Adipose tissue (tissue), 3 donors: ENCODE data around the gene GAGE12C. TPM values are rescaled to one million over a fixed set of nuclear protein-coding genes. Genes with fewer than 3 reads are reported as not detected.
"Not testable (repeated sequence)": the region's sequence is repeated elsewhere in the genome, so short reads cannot be mapped to it uniquely, and the experiment has no call there.

Experiments used
- H3K27ac ChIP-seq: one replicate; pipeline ENCODE4 v1.5.1; 2013; ENCODE audit warnings: low read depth, low read length
- WGBS, 3 donors: extraction: QIAGEN DNeasy Blood & Tissue Kit; methylation state at CpG; one replicate each; pipeline ENCODE4 v1.1.7; 2013; 5-methylcytosine and 5-hydroxymethylcytosine counted together
- polyA plus RNA-seq, 3 donors: library from polyadenylated mRNA; stranded (reverse); fragments of 200-250 nt; gene quantifications; one replicate each; pipeline ENCODE4 v1.2.3, GENCODE V29; 2013
- donor health status: healthy with polysubstance abuse.
- donor health status: Bipolar disorder and iron deficiency.
- donor health status: healthy.

GAGE12C gene, protein sequence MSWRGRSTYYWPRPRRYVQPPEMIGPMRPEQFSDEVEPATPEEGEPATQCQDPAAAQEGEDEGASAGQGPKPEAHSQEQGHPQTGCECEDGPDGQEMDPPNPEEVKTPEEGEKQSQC
- polyA plus RNA-seq, result not detected

- not testable (repeated sequence) for H3K27ac ChIP-seq
- WGBS, 3 donors, result no CpG with 5 or more reads among the region's 16 CpGs
Measured at GRCh38 chrX:49531877-49532276, at the start of gene GAGE12C. Gene GAGE12C, plus strand, starts transcription at chrX:49532177. Its CDS starts 1,155 bp downstream, at chrX:49533332.

DNA sequence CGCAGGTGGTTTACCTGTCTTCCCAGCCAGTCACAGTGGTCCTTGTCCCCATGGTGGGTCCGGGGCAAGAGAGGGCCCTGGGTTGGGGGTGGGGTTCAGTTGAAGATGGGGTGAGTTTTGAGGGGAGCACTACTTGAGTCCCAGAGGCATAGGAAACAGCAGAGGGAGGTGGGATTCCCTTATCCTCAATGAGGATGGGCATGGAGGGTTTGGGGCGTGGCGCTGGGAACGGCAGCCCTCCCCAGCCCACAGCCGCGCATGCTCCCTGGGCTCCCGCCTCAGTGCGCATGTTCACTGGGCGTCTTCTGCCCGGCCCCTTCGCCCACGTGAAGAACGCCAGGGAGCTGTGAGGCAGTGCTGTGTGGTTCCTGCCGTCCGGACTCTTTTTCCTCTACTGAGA, 9.5 kb downstream of the GAGE12C start, which contains the start of gene GAGE12D:
TSS of gene GAGE12D (plus strand) at position 301 of the 400 bp plus-strand sequence. CDS start 1,155 bp downstream, outside the sequence.
- no CpG with 5 or more reads among the region's 16 CpGs for WGBS, 3 donors

DNA sequence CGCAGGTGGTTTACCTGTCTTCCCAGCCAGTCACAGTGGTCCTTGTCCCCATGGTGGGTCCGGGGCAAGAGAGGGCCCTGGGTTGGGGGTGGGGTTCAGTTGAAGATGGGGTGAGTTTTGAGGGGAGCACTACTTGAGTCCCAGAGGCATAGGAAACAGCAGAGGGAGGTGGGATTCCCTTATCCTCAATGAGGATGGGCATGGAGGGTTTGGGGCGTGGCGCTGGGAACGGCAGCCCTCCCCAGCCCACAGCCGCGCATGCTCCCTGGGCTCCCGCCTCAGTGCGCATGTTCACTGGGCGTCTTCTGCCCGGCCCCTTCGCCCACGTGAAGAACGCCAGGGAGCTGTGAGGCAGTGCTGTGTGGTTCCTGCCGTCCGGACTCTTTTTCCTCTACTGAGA, 19.0 kb downstream of the GAGE12C start, which contains the start of gene GAGE12E:
TSS of gene GAGE12E (plus strand) at position 301 of the 400 bp plus-strand sequence. CDS start 1,155 bp downstream, outside the sequence.
- H3K27ac ChIP-seq, result not testable (repeated sequence)
- no CpG with 5 or more reads among the region's 16 CpGs for WGBS, 3 donors

More for the DNA sequence above, 9.5 kb downstream of the GAGE12C start, which contains the start of gene GAGE12D:
- H3K27ac ChIP-seq, result not testable (repeated sequence)

DNA sequence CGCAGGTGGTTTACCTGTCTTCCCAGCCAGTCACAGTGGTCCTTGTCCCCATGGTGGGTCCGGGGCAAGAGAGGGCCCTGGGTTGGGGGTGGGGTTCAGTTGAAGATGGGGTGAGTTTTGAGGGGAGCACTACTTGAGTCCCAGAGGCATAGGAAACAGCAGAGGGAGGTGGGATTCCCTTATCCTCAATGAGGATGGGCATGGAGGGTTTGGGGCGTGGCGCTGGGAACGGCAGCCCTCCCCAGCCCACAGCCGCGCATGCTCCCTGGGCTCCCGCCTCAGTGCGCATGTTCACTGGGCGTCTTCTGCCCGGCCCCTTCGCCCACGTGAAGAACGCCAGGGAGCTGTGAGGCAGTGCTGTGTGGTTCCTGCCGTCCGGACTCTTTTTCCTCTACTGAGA, 28.6 kb downstream of the GAGE12C start, which contains the start of gene GAGE12F:
TSS of gene GAGE12F (plus strand) at position 301 of the 400 bp plus-strand sequence. CDS start 1,155 bp downstream, outside the sequence.
- H3K27ac ChIP-seq, result not testable (repeated sequence)
- WGBS, 3 donors, result no CpG with 5 or more reads among the region's 16 CpGs

GRCh38 chrX:49568728-49569127, 36.8 kb downstream of the GAGE12C start:
- not testable (repeated sequence) for H3K27ac ChIP-seq
- no CpG with 5 or more reads among the region's 11 CpGs for WGBS, 3 donors

DNA sequence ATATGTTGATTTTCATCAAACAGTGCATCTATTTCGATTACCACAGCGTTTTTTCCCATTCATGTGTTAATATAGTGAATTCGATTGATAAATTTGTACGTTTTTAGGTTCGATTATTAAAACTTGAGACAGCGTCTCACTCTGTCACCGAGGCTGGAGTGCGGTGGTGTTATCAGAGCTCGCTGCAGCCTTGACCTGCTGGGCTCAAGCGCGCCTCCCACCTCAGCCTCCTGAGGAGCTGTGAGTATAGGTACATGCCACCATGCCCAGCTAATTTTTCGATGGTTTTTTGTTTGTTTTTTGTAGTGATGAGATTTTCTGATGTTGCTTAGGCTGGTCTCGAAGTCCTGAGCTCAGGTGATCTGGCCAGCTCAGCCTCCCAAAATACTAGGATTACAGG, 37.2 kb downstream of the GAGE12C start:
- WGBS, 3 donors, result no CpG with 5 or more reads among the region's 13 CpGs
- not testable (repeated sequence) for H3K27ac ChIP-seq

- no CpG with 5 or more reads among the region's 16 CpGs for WGBS, 3 donors
- not testable (repeated sequence) for H3K27ac ChIP-seq
Measured at GRCh38 chrX:49570100-49570499, 38.1 kb downstream of the GAGE12C start, which contains the start of gene GAGE12G. Gene GAGE12G, plus strand, starts transcription at chrX:49570400. Its CDS starts 1,155 bp downstream, at chrX:49571555.

- H3K27ac ChIP-seq, result not testable (repeated sequence)
- no CpG with 5 or more reads among the region's 16 CpGs for WGBS, 3 donors
Measured at GRCh38 chrX:49579649-49580048, 47.7 kb downstream of the GAGE12C start, which contains the start of gene GAGE12H. Gene GAGE12H, plus strand, starts transcription at chrX:49579949. Its CDS starts 1,155 bp downstream, at chrX:49581104.

Other genes starting within 250 kb of the GAGE12C start
- gene GAGE10, start 228.5 kb upstream of the GAGE12C start, polyA plus RNA-seq, result not detected
- gene GAGE12J, start 210.1 kb upstream of the GAGE12C start, polyA plus RNA-seq, result not detected
- gene GAGE13, start 200.6 kb upstream of the GAGE12C start, polyA plus RNA-seq, result not detected
- gene GAGE12D, start 9.6 kb downstream of the GAGE12C start, polyA plus RNA-seq, result not detected
- gene GAGE12E, start 19.1 kb downstream of the GAGE12C start, polyA plus RNA-seq, result not detected
- gene GAGE12F, start 28.7 kb downstream of the GAGE12C start, polyA plus RNA-seq, result not detected
- not detected for gene GAGE12G, start 38.2 kb downstream of the GAGE12C start, polyA plus RNA-seq
- gene GAGE12H, start 47.8 kb downstream of the GAGE12C start, polyA plus RNA-seq, result not detected
- not detected for gene GAGE2A, start 57.3 kb downstream of the GAGE12C start, polyA plus RNA-seq
- gene GAGE1, start 66.8 kb downstream of the GAGE12C start, polyA plus RNA-seq, result not detected
- not detected for gene PAGE1, start 163.8 kb downstream of the GAGE12C start, polyA plus RNA-seq